Activated T-cell treated with anti-CD3 and anti-CD28 coated beads for 48 hours (primary cell): ENCODE measurements around the gene MC3R.

Experiments used
- DNase-seq: peaks from one replicate; pipeline ENCODE4 v3.0.0-alpha.2; 2020; ENCODE audit warnings: low read depth

The MC3R gene

GRCh38 chr20:56249956-56250355 is 1.4 kb downstream of the MC3R start:
- DNase-seq = no peak

DNA sequence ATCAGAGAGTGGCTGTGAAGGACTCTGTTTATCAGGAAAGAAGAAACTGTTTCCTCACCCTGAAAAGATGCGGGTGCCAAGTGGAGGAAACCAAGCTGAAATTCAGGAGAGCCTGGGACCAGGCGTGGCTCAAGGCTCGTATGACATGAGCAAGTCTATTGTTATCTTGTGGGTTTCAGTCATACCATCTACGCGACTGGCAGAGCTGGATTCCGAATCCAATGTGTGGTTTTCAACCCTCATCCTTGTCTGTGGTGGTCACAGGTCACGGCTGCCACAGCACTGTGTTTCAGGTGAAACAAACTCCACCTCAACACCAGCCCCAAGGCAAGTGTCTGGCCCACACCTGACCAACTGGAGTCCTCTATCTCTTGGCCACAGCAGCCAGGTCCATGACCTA is 9.1 kb downstream of the MC3R start:
- no peak for DNase-seq

GRCh38 chr20:56259948-56260347 is 11.4 kb downstream of the MC3R start:
- no peak for DNase-seq

DNA sequence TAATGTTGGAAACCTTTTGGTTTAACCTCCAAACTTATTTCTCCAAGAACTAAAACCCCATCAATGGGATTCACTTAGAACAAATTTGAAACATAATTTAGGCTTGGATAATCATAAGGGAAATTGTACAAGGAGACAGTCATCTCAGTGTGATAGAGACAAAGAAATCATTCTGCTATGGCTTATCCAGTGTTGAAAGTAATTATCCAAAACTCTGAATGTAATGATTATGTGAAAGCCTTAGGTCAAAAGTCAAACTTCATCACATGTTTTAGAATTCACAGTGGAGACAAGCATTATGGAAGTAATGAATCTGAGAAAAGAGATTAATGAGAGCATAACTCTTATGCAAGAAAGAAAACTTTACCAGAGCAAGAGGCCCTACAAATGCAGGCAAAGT is 20.0 kb downstream of the MC3R start:
- DNase-seq = no peak

GRCh38 chr20:56271974-56272373 is 23.4 kb downstream of the MC3R start:
- DNase-seq = no peak

DNA sequence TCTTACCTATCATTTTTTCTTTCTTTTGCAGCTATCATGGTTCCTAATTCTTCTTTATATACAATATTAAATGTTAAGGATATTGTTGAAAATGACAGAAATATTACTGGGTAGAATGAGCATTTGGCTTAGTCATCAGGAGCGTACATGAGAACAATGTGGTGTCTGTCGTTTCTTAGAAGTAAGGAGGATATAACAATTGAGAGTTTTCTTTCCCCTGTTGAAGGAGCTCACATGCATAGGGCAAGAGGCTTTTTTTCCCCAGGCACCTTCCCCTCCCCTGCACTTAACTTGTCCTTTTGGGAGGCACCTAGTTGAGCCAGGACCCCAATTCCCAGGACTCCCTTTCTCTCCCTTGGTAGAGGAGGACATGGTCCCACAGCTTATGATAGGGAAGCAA is 25.0 kb downstream of the MC3R start:
- DNase-seq = no peak

- DNase-seq = no peak
These were observed 25.6 kb downstream of the MC3R start for GRCh38 chr20:56274156-56274555.

DNA sequence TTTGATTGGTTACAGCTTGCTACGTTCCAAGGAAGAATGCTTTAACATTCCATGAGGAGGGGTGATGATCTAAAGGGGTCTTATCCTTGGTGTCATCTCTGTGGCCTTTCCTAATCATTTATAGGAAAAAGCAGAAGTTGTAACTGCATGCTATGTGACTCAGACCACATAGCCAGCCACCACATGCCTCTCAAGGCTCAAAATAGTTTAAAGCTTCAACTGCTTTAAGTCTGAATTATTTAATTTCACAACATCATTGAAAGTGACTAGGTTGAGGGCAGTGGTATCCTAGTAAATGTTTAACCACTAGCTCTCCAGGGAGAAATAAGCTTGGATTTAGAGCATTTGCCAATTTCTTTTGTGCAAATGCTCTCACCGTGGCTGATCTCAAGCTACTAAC is 29.7 kb downstream of the MC3R start:
- no peak for DNase-seq

DNA sequence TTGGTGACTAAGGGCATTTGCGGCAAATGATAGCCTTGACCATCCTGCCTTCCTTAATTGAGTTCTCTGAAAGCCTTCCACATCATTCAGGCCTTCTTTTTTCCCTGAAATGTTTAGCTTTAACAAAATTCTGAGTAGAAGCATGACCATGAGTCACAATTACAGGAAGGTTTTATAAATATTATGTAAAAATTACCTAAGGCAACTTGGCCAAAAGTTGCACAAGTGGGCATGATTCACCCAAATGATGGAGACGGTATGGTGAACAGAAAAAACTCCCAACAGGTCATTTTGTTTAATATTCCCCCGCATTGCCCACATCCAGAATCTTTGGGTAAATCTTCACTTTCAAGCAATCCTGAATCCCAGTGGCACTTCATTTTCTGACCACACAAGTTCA is 37.0 kb downstream of the MC3R start:
- DNase-seq = no peak

DNA sequence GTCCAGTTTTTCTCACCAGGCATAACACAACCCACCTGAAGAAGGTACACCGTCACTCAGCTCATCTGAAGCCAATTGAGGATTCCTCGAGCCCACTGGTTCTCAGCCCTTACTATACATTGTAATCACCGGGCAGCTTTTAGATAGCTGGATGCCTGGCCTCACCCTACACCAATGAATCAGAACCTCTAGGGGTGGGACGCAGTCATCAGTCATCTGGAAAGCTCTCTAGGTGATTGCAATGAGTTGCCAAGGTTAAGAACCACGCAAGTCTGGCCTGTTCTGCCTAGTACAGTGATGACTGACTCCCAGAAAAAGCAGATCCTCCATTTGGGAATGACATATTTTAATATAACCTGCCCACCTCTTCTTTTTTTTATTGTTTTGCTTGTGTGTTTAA is 41.1 kb downstream of the MC3R start:
- no peak for DNase-seq

- DNase-seq = no peak
These were observed 50.8 kb downstream of the MC3R start for GRCh38 chr20:56299362-56299761.
